UCSD-AML1 (cell line): ENCODE results near the gene SMAD5.
A peak's percentile ranks its signal among the peaks of the same experiment; 100 is the strongest.

Experiments used
- DNase-seq: peaks from one replicate; lab custom pipeline; 2025; ENCODE audit not compliant: unreplicated experiment; lab: John Stamatoyannopoulos, UW

The SMAD5 gene

DNA sequence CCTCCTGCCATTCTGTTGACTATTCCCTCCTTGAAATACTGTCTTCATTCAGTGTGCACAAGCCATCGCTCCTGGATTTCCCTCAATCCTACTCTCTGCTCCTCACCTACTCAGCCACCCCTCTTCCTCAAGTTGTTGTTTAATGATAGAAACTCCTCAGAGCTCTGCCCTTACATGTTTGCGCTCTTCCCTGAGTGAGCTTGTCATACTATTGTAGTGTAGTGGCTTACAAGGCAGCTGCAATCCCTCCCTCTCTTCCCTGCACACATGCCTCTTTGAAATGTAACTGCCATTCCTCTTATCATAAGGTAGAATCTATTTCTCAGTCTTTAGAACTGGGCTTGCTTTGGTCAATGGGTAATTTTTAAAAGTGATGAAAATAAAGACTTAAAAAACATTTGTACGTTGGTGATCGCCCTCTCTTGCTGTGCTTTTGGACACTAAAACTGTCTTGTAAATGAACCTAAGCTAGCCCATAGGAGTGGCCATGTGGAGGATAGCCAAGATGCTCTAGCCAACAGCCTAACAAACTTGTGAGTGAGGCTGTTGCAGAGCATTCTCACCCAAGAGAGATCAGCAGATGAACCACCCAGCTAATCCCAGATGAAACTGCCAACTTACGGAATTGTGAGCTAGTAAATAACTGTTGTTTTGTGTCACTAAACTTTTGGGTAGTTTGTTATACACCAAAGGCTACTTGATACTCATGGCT lies 18.1 kb upstream of the SMAD5 start:
- DNase-seq: no peak

DNA sequence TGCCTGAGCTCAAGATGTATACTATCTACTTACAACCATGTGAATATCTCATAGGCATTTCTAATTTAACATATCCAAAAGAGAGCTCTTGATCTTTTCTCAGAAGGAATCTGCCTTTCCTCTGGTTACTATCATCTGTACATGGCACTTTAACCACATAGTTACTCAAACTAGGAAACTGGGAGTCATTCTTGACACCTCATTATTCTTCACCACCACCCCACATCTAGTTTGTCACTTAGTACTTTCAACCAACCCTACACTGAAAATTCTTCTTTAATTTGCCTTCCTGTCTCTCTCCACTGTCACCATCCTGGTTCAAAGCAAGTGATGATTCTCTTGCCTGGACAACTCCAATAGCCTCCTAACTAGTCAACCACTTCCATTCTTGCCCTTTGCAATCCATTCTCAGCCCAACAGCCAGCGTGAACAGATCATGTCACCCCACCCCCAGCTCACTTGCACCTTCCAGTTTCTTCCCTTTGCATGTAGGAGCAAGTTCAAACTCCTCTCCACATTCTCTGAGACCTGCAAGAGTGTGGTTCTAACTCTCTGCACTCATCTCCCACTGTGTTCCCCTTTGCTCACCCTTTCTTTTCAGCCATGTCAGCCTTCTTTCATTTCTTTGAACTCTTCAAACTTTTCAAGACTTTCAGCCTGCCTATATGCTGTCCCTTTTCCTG lies 17.3 kb upstream of the SMAD5 start:
- no peak for DNase-seq

DNA sequence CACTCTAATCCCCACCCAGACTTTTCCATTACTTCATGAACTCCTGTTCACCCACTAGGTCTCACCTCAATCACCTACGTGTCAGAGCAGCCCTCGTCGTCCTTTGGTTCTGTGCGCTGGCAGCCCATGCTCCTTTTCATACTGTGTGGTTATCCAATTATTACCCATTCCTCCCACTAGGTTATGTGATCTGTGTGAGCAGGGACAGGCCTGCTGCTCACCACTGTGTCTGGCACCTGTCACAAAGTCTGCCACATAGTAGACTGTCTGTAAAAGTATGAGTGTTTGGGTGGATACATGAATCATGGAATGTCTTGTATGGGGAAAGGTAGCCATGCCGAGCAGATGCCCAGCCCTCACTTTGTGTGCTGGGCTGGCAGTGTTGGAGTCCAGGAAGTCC lies 12.1 kb upstream of the SMAD5 start:
- no peak for DNase-seq

DNA sequence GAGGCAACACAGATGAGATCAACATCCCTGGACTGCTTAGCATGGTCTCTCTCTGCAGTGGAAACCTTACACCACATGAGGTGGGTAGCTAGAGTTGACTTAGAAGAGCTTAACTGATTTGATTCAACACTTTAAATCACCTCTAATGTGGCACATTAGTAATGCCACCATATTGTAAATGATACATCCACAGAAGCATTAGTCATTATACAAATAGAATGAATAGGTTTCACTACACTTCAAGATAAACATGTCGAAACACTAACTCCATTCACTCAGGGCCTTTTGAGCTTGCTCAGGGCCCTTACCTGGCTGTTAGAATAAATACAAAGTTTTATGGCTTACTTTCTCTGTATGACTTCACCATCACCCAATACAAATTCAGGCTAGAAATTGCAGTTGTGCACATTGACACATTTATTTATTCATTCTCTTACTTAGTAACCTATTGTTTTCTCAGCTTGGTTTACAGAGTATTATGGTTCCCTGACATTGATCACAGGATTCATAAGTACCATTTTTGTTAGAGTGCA lies 9.3 kb upstream of the SMAD5 start:
- no peak for DNase-seq

DNA sequence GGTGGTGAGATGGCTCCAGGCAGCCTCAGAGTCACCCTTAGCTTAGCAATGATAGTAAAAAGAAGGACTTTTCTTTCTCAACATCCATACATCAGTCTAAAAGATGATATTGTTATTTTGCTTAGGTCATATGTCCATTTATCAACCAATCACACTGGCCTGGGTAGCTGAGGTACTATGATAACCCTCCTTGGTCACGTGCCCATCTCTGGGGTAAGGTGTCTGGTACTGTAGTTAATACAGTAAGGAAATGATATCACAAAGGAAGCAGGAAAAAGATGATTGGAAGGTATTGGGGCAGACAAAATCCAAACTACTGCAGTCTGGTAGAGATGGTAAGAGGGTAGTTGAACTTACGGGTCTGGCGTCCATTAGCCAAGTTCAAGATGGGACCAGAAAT lies 5.1 kb upstream of the SMAD5 start:
- no peak for DNase-seq

DNA sequence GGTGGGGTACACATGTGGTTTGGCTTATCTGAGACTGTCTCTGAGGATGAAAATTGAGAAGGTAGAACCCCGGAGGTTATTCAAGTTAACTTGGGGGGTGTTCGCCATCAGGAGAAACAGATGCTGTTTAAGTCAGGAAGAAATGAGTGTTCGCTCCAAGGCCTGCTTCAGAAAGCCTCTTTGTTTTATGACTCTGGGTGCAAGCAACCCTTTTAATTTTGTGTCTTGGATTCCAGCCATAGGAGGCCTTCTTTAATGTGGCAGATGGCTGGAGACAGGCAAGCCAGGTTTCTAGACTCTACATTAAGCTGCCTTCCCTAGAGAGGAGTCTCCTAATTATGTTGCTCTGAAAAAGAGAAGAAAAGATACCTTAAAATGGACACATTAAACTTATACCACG lies 4.2 kb upstream of the SMAD5 start:
- DNase-seq: no peak

DNA sequence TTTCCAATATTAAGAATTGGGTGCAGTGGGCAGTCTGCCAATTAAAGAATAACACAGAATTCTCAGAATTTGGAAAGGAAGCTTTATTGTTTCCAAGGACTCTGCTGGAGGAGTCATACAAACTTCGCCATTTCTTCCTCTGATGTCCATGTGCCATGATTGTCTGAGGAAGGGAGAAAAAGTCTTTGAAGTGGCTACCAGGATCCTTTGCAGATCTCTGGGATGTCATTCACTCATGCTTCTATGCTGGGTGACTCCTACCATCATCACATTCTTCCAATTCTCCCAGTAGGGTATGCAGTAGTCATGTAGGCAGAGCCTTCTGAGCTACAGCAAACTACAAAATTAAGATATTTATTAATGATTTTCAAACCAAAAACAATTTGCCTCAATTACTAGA lies 3.2 kb upstream of the SMAD5 start:
- DNase-seq: no peak

DNA sequence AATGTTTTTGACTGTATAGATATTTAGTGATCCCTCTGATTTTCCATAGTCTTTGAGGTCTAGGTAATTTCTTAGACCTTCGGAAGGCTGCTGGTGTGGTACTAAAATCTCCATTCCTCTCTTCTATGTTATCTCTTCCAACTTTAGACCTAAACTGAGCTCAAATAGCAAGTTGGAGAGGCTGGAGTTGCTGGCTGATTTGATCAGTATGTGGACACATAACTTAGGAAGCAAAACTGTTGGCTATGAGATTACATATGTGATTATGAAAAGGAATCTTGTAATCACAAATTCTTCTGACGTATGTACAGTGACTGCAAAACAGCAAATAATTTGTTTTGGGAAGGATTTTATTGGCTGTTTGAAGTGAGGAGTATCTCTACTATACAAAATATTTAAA lies 2.1 kb upstream of the SMAD5 start:
- DNase-seq: no peak

DNA sequence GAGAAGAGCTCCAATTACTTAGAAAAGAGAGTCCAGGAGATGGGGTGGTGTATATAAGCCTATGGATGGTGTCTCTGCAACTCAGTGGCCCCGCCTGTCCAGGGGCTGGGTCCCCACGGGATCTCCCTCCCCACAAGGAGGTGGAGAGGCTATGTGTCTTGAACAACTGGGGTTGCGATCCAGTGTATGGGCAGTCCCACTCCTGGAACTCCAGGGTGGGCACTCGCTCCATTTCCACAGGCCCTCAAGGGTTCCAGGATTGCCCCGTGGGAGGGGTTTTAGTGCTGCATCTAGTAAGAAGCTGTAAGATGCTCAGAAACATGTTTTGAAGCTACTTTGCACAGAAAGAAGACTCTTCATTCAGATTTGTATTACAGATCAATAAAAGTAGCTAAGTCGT lies 558 bp upstream of the SMAD5 start:
- no peak for DNase-seq

DNA sequence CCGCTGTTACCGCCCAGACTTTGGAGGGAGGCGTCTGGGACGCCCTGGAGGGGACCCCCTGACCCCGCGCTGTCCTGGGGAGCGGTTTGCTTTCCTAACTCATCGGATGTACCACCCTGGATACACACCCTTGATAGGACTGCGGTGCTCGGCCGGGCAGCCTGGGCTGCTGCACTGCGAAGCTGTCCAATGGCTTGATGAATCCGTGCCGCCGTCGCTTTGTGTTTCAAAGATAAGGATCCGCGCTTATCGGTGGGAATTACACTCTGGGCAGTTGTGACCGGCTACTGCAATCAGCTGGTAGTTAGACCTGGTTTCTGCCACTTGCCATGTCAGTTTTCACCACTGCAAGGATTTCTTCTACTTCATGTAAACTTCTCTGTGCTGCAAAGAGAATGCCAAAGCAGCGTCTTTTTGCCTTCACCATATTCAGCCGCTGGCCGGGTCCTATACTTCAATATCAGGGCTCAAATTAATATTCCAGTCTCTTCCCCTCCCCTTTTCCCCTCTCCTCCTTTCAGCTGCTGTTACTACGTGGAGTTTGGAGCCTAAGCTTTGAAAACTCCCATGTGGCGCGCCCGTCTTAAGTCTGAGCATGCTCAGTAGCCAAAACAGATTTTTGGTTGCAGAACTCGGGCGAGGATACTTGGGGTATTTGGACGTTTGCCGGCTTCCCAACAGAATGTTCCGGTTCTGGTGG lies 727 bp downstream of the SMAD5 start:
- peak; percentile 60 for DNase-seq

DNA sequence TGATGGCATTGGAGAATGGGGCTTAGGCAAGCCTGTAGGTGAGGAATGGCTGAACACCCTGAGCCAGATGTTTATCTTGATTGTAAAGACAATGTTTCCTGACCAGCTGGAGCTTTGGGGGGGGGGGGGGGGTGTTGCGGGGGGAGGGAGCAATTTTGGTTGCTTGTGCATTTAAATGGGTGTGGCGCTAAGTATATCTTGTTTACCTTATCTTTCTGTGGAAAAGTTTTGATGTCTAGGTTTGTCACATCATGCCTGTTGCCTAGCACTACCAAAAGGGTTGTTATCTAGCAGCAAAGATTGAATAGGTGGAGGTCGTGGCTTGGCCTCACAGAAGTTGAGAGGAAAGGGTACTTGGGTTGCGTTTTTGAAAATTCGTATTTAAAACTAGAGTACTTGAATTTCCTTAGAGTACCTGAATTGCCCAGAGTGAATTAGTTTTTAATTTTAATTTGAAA lies 1.3 kb downstream of the SMAD5 start:
- no peak for DNase-seq

DNA sequence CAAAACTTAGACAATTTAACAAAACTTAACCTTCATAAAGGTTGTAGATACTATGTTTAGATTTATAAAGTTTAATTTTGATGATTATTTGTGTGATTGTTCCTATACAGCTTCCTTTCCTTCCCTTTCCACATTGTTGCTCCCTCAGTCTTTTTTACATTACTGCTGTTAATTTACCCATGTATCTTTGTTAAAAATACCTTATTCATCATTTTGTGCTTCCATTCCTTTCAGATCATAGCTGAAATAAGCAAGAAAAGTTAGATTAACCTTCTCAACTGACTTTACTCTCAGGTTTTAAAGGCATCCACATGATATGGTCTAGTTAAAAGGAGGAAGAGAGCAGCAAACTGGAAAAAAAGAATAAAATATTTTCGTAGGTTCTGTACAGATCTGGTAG lies 2.0 kb downstream of the SMAD5 start:
- no peak for DNase-seq

DNA sequence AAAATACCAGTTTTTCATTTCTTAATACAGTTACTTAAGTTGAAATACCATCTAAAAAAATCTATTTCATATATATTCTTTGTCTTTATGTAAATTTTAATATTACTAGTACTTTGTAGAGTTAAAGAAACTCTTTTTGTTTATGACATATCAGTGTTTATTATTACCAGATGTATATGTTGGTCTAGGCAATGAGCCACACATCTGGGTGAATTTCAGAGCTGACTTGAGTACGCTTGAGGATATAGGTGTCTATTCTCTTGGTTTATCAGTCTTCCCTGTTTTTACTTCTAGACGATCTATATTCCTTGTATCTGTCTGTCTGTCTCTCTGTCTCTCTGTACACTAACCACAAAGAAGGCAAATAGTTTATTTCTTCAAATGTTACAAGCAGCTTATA lies 2.9 kb downstream of the SMAD5 start:
- no peak for DNase-seq

DNA sequence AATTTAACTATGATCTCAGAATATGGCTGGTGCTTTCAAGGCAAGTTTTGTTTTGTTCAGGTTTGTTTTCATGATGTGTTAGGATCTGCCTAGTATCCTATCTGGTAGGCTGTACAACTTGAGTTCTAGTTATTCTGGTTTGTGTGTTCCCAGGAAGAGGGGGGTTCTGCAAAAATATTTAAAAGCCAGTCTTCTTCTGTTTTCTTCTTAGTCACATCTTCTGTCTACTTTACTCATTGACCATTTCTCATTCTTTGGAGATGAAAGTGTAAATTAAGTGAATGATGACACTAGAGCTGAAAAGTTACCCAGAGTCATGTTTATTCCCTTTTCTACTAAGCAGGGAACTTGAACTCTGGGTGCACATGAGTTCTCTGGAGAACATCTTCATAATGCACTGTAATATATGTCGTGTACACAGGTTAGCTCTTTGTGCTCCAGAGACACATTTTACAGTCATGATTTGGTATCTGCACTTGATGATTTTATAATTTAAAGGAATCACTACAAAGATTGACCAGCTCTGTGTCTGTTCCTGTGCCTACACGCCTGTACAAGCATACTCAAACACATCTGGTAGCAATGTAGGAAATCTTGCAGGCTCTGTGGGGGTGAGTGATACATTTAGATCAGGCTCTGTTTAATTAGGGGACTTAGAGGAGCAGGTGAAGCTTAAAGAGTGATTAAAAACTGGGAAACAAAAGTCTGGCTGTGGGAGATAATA lies 5.0 kb downstream of the SMAD5 start:
- no peak for DNase-seq

DNA sequence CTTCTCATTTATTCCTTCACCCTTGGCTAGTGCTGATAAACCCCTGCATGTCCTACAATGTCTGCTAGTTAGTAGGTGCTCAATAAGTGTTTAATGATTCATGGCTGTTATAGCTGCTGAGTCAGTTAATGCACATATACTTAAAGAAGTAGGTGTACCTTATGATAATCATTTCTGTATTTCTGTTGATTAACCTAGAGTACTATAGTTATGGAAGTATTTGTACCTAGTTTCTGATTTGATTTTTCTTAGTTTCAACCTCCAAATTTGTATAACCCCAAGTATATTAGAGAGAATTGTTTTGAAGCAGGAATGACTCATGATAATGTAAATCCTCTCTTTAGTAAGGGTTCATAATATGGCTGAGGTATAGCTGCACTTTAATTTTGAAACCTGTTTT lies 8.9 kb downstream of the SMAD5 start:
- no peak for DNase-seq

DNA sequence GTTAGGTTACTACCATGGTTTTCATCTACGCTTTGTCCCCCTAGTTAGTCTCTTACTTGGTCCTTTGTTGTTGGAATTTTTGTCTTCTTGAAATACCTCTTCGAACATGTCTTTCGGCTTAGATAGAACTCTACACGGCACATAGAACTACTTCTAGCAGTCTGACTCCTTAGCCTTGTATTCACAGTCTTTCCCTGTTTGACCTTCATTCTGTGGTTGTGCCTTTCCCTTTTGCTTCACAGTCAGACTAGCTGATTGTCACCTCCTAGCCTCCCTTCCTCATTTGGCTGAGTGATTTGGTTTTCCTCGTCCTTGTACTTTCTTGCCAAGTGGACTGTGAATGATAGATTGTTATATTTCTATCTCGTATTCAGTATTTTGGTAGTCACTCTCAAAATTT lies 10.7 kb downstream of the SMAD5 start:
- DNase-seq: no peak

DNA sequence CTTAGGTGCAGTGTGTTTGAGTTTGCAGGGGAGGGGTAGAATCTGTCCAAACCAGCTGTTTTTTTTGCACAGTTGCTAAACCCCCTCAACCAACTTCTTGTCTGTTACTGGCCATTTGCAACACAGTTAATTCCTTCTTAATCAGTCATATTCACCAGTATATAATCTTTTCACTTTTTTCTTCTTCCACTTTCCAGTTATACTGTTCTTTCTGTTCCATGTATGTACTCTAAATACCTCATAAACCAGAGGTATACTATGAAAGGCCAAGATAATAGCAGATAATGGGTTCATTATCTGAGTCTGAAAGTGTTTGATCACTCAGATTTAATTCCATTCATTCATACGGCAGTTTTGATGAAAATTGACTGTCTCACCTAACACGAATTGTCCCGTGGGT lies 11.1 kb downstream of the SMAD5 start:
- DNase-seq: no peak

DNA sequence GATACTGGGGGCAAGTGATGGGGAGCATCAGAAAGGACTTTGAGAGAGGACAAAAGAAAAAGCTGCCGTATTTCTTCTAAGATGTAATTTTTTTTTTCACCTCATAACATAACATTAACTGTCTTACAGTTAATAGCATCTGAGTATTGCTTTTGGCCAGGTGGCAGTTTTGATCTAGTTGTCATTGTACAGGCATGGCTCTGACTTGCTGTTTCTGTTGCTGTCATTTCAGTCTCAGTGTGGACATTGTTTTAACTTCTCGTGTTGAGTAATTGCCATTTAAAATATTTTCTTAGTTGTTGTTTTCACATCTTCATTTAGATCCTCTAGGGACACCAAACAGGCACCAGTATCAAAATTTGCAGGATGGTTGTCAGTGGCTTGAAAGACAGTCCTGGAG lies 12.4 kb downstream of the SMAD5 start:
- no peak for DNase-seq

DNA sequence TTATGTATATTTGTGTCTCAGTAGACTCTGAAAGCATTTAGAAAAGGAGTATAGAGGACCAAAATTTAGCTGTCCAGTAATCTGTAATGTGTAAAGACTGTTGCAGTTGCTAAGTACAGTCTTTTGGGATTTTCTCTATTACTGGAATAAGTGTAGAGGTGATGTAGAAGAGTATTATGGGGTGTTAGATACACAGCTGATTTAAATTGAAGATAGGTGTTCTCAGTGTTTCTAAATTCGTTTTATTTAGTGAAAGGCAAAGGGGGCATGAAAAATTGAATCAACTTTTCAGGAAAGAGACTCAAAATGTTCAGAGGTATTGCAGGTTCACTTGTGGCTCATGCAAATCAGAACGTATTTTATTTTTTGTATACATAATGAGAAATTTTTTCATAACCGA lies 13.6 kb downstream of the SMAD5 start:
- DNase-seq: no peak

DNA sequence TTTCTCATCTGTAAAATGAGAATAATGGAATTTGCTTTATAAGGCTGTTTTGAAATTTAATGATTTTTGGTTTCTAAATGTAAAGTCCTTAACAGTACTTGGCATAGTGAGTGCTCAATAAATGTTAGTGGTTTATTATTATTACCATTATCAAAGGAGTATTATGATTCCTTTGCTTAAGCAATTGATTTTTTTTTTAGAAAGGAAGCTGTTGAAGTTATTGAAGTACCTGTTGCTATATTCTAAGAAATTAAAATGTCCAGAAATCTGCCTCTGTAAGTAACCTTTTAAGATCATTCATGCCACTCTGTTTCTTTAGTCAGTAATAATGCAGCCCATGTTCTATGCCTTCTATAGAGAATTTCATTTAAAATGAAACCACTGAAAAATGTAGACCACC lies 15.0 kb downstream of the SMAD5 start:
- DNase-seq: no peak

DNA sequence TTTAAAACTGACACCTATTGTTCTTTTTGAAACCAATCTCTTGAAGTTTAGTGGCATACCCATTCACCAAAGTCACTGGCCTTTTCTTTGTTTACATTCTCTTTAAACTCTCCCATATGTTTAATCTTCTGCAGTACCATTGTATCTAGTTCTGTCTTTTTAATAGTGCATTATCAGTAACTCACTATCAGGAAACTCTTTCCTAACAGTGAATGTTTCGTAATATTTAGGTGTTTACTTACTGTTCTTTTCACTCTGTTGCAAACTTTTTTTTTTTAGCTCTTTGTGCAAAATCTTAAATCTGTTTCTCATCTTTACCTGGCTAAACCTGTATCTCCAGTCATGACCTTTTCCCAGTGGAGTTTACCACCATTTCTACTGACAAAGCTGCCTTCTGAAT lies 17.2 kb downstream of the SMAD5 start:
- DNase-seq: no peak
